ENCODE results near the gene PCP2. TPM values are rescaled to one million over a fixed set of nuclear protein-coding genes. Genes with fewer than 3 reads are reported as not detected.
A peak's percentile ranks its signal among the peaks of the same experiment; 100 is the strongest.

The PCP2 gene
- total RNA-seq, 1 experiment from 2014 or later = 1.9 TPM

DNA sequence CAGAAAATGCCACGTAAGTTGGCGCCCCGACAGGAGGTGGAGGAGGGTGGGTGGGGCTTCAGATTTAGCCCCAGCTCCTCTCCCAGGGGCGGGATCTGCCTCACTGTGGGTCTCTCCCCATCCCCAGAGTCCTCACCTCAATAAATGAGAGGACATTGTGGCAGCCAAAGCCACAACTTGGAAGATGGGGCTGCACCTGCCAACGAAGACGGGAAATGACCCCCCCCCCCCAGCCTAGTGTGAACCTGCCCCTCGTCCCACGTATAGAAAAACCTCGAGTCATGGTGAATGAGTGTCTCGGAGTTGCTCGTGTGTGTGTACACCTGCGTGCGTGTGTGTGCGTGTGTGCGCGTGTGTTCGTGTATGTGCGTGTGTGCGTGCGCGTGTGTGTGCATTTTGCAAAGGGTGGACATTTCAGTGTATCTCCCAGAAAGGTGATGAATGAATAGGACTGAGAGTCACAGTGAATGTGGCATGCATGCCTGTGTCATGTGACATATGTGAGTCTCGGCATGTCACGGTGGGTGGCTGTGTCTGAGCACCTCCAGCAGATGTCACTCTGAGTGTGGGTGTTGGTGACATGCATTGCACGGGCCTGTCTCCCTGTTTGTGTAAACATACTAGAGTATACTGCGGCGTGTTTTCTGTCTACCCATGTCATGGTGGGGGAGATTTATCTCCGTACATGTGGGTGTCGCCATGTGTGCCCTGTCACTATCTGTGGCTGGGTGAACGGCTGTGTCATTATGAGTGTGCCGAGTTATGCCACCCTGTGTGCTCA, 45.6 kb upstream of the PCP2 start:
- BruUV-seq (replicated peaks) = no TSS peak
- H3K4me1 ChIP-seq = peaks cover 10% of the 10 kb centered on the region; the same call in 1 of the 2 replicates
- ChIA-PET POLR2A (no interaction called here), CTCF (interaction anchor here (0.7 kb wide), 1 partner anchor 190 kb away, joined by 4 read pairs; no protein-coding TSS in a partner anchor)
- no peak overlapping the region for H3K4me3 ChIP-seq (ENCODE audit: low read depth, low read length)
- no peaks in the 10 kb centered on the region for H3K36me3 ChIP-seq (ENCODE audit: control insufficient read depth, insufficient read depth, low read length)
- peak; percentile 54 to 64 for DNase-seq
- Mint-ChIP-seq H3K4me1 (ENCODE audit: low read depth, unreplicated experiment) (no peaks in the 10 kb centered on the region), H3K4me3 (ENCODE audit: unreplicated experiment) (peak overlapping the region; percentile 82), H3K36me3 (ENCODE audit: insufficient read depth, unreplicated experiment) (peaks cover 6% of the 10 kb centered on the region), H3K27ac (ENCODE audit: unreplicated experiment) (no peak overlapping the region), H3K27me3 (ENCODE audit: insufficient read depth, unreplicated experiment) (peaks cover 3% of the 10 kb centered on the region), H3K9me3 (ENCODE audit: unreplicated experiment) (peaks cover 9% of the 10 kb centered on the region)
- intact Hi-C loops (cut with micrococcal nuclease; ENCODE audit: unreplicated experiment) = no loop called here
- H3K27me3 ChIP-seq (replicated peaks; ENCODE audit: control insufficient read depth, insufficient read depth, low read length) = no peaks in the 10 kb centered on the region
- TF ChIP-seq, protein P1, sequence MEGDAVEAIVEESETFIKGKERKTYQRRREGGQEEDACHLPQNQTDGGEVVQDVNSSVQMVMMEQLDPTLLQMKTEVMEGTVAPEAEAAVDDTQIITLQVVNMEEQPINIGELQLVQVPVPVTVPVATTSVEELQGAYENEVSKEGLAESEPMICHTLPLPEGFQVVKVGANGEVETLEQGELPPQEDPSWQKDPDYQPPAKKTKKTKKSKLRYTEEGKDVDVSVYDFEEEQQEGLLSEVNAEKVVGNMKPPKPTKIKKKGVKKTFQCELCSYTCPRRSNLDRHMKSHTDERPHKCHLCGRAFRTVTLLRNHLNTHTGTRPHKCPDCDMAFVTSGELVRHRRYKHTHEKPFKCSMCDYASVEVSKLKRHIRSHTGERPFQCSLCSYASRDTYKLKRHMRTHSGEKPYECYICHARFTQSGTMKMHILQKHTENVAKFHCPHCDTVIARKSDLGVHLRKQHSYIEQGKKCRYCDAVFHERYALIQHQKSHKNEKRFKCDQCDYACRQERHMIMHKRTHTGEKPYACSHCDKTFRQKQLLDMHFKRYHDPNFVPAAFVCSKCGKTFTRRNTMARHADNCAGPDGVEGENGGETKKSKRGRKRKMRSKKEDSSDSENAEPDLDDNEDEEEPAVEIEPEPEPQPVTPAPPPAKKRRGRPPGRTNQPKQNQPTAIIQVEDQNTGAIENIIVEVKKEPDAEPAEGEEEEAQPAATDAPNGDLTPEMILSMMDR (IDR thresholded peaks at IDR 0.05; ENCODE audit: insufficient read depth in 1 of 2, low read depth in 1 of 2, low read length in 1 of 2, severe bottlenecking in 1 of 2, unreplicated experiment in 1 of 2) = peak; percentile 12 to 34
- H3K9me3 ChIP-seq = no peaks in the 10 kb centered on the region

DNA sequence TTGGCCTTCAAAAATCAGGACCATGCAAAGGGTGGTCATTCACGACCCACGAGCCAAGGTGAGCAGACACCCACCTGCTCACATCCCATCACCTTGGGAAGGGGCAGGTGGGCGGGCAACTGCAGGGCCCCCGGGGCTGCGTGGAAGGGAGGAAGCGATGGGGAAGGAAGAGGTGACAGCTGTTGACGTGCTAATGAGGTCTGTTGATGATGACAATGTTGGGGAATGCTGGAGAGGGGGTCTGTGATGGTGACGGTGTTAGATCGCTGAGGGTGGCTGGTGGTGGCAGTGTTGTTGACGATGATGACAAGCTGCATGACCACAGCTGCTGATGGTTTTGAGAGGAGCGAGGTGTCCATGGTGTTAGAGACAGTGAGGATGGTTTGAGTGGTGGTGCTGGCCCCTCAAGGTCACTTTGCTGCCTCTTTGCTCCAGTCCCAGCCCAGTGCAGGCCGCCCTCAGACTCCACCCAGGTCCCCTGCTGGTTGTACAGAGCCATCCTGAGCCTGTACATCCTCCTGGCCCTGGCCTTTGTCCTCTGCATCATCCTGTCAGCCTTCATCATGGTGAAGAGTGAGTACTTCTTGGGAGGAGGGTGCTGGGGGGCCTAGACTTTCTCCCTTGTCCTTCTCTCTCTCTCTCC, 44.3 kb upstream of the PCP2 start:
- Histone ChIP-seq H3K27me3 (replicated peaks; ENCODE audit: control insufficient read depth, insufficient read depth, low read length) (no peaks in the 10 kb centered on the region), H3K4me1 (peaks cover 10% of the 10 kb centered on the region; the same call in 1 of the 2 replicates), H3K9me3 (no peaks in the 10 kb centered on the region), H3K4me3 (ENCODE audit: low read depth, low read length) (no peak overlapping the region), H3K36me3 (ENCODE audit: control insufficient read depth, insufficient read depth, low read length) (no peaks in the 10 kb centered on the region)
- intact Hi-C loops (cut with micrococcal nuclease; ENCODE audit: unreplicated experiment) = no loop called here
- peaks cover 10% of the 10 kb centered on the region for H3K9me3 Mint-ChIP-seq (ENCODE audit: unreplicated experiment)
- no peak for DNase-seq
- H3K4me3 Mint-ChIP-seq (ENCODE audit: unreplicated experiment) = no peak overlapping the region
- TF ChIP-seq, protein P1 (IDR thresholded peaks at IDR 0.05; ENCODE audit: insufficient read depth in 1 of 2, low read depth in 1 of 2, low read length in 1 of 2, severe bottlenecking in 1 of 2, unreplicated experiment in 1 of 2) = no peak
- no TSS peak for BruUV-seq (replicated peaks)
- peaks cover 3% of the 10 kb centered on the region for H3K27me3 Mint-ChIP-seq (ENCODE audit: insufficient read depth, unreplicated experiment)
- ChIA-PET POLR2A (interaction anchor here (0.6 kb wide), 1 partner anchor 921 kb away, joined by 4 read pairs; no protein-coding TSS in a partner anchor), CTCF (interaction anchor here (0.7 to 1.5 kb wide), 2 partner anchors 109 to 110 kb away, joined by 3 read pairs; no protein-coding TSS in a partner anchor)
- H3K36me3 Mint-ChIP-seq (ENCODE audit: insufficient read depth, unreplicated experiment) = peaks cover 16% of the 10 kb centered on the region
- no peak overlapping the region for H3K27ac Mint-ChIP-seq (ENCODE audit: unreplicated experiment)
- no peaks in the 10 kb centered on the region for H3K4me1 Mint-ChIP-seq (ENCODE audit: low read depth, unreplicated experiment)

DNA sequence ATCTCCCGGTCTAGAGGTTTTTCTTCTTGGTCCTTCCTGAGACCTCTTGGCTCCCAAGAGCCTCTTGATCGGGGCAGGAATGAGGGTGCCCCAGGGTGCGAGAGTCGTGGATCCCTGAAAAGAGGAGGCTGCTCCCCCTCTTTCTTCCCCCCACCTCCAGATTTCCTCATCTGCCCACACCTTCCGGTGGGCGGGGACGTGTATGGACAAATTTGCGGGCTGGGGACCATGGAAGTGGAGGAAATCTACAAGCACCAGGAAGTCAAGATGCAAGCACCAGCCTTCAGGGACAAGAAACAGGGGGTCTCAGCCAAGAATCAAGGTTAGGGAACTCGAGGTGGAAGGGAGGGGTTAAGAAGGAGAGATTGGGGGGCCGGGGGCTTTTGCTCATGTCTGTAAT, 43.3 kb upstream of the PCP2 start, which contains the start of gene MCEMP1:
Gene MCEMP1, plus strand, starts transcription at position 237 of the 400 bp plus-strand sequence. Its CDS starts 31 bp downstream, at position 268.
- H3K4me1 Mint-ChIP-seq (ENCODE audit: low read depth, unreplicated experiment) = no peaks in the 10 kb centered on the region
- no peak within 1 kb of the TSS for H3K27ac Mint-ChIP-seq (ENCODE audit: unreplicated experiment)
- Histone ChIP-seq H3K4me1 (peaks cover 10% of the 10 kb centered on the region; the same call in 1 of the 2 replicates), H3K36me3 (ENCODE audit: control insufficient read depth, insufficient read depth, low read length) (no peaks in the 10 kb centered on the region), H3K27me3 (replicated peaks; ENCODE audit: control insufficient read depth, insufficient read depth, low read length) (no peaks in the 10 kb centered on the region), H3K9me3 (no peaks in the 10 kb centered on the region), H3K4me3 (ENCODE audit: low read depth, low read length) (no peak within 1 kb of the TSS)
- POLR2A ChIA-PET = no interaction called here
- peaks cover 3% of the 10 kb centered on the region for H3K27me3 Mint-ChIP-seq (ENCODE audit: insufficient read depth, unreplicated experiment)
- no peak for DNase-seq
- H3K9me3 Mint-ChIP-seq (ENCODE audit: unreplicated experiment) = peaks cover 10% of the 10 kb centered on the region
- intact Hi-C loops (cut with micrococcal nuclease; ENCODE audit: unreplicated experiment) = no loop called here
- H3K36me3 Mint-ChIP-seq (ENCODE audit: insufficient read depth, unreplicated experiment) = peaks cover 12% of the 10 kb centered on the region
- CTCF ChIA-PET = interaction anchor here (1.5 kb wide), 1 partner anchor 109 kb away, joined by 3 read pairs; no protein-coding TSS in a partner anchor
- H3K4me3 Mint-ChIP-seq (ENCODE audit: unreplicated experiment) = no peak within 1 kb of the TSS
- no TSS peak for BruUV-seq (replicated peaks)
- TF ChIP-seq, protein P1 (IDR thresholded peaks at IDR 0.05; ENCODE audit: insufficient read depth in 1 of 2, low read depth in 1 of 2, low read length in 1 of 2, severe bottlenecking in 1 of 2, unreplicated experiment in 1 of 2) = no peak

All from Caco-2 (cell line).